Measurements from ENCODE around the gene EIF2S2. TPM values are rescaled to one million over a fixed set of nuclear protein-coding genes. Genes with fewer than 3 reads are reported as not detected.

EIF2S2 gene
- total RNA-seq, 1 experiment from 2014 or later, result 124 TPM

- peaks cover 38% of the 10 kb centered on the region for H3K4me1 Mint-ChIP-seq
- ChIA-PET POLR2A (interaction anchor here (0.7 kb wide), 1 partner anchor 63 kb away, joined by 7 read pairs; no protein-coding TSS in a partner anchor), CTCF (no interaction called here)
- no peak for TF ChIP-seq SP1 (CRISPR knock-in tag; conservative IDR thresholded peaks at IDR 0.05)
- no peak for TF ChIP-seq ZNF219 (CRISPR knock-in tag; IDR thresholded peaks at IDR 0.05; ENCODE audit: borderline replicate concordance)
- no peak for TF ChIP-seq ZBTB43 (CRISPR knock-in tag; IDR thresholded peaks at IDR 0.05)
- TF ChIP-seq MAX (CRISPR knock-in tag; IDR thresholded peaks at IDR 0.05), result no peak
- TF ChIP-seq ZNF396 (CRISPR knock-in tag; IDR thresholded peaks at IDR 0.05; ENCODE audit: borderline replicate concordance), result no peak
- no peak for TF ChIP-seq ZNF532 (CRISPR knock-in tag; IDR thresholded peaks at IDR 0.05; ENCODE audit: borderline replicate concordance)
- no peak for TF ChIP-seq MXD4 (CRISPR knock-in tag; IDR thresholded peaks at IDR 0.05; ENCODE audit: borderline replicate concordance)
- ATAC-seq (no peak), DNase-seq (ENCODE audit: low spot score) (no peak)
- peaks cover 39% of the 10 kb centered on the region for H3K36me3 Mint-ChIP-seq
- H3K9me3 Mint-ChIP-seq, result no peaks in the 10 kb centered on the region
- H3K27ac Mint-ChIP-seq, result peak overlapping the region; percentile 99
- H3K4me3 Mint-ChIP-seq, result peak overlapping the region; percentile 94
- peaks cover 2% of the 10 kb centered on the region; the same call in 1 of the 2 replicates for H3K27me3 Mint-ChIP-seq (ENCODE audit: low read depth)
Observed at GRCh38 chr20:34110025-34110744, 1.9 kb downstream of the EIF2S2 start.

GRCh38 chr20:34109442-34109841 is 2.6 kb downstream of the EIF2S2 start:
- Mint-ChIP-seq H3K27ac (peak overlapping the region; percentile 23; the same call in 1 of the 2 replicates), H3K36me3 (peaks cover 47% of the 10 kb centered on the region), H3K4me1 (peaks cover 38% of the 10 kb centered on the region), H3K27me3 (ENCODE audit: low read depth) (peaks cover 2% of the 10 kb centered on the region; the same call in 1 of the 2 replicates), H3K4me3 (peak overlapping the region; percentile 94), H3K9me3 (no peaks in the 10 kb centered on the region)
- CTCF ChIA-PET, result no interaction called here
- ATAC-seq (no peak), DNase-seq (ENCODE audit: low spot score) (no peak)
- POLR2A ChIA-PET, result interaction anchor here (0.7 to 1.1 kb wide), 2 partner anchors 9 to 62 kb away, joined by 3 to 7 read pairs; no protein-coding TSS in a partner anchor
- TF ChIP-seq NR3C1 (CRISPR knock-in tag; conservative IDR thresholded peaks at IDR 0.05; ENCODE audit: low read depth) (no peak), NR2C2 (CRISPR knock-in tag; IDR thresholded peaks at IDR 0.05) (no peak), SOX15 (CRISPR knock-in tag; IDR thresholded peaks at IDR 0.05) (no peak), JAZF1 (CRISPR knock-in tag; IDR thresholded peaks at IDR 0.05) (no peak), KAT7 (CRISPR knock-in tag; IDR thresholded peaks at IDR 0.05; ENCODE audit: borderline replicate concordance) (no peak), USF1 (CRISPR knock-in tag; IDR thresholded peaks at IDR 0.05) (no peak), ZNF532 (CRISPR knock-in tag; IDR thresholded peaks at IDR 0.05; ENCODE audit: borderline replicate concordance) (no peak), ATF6 (CRISPR knock-in tag; IDR thresholded peaks at IDR 0.05) (no peak), E2F4 (CRISPR knock-in tag; IDR thresholded peaks at IDR 0.05; ENCODE audit: borderline replicate concordance, low read depth) (no peak), NR1H2 (CRISPR knock-in tag; IDR thresholded peaks at IDR 0.05) (no peak), GTF2I (CRISPR knock-in tag; conservative IDR thresholded peaks at IDR 0.05) (no peak), E2F1 (CRISPR knock-in tag; IDR thresholded peaks at IDR 0.05) (no peak)

Measured in WTC11 (cell line).